Sigmoid colon (tissue), 7 donors: ENCODE measurements around the gene PLVAP. TPM values are rescaled to one million over a fixed set of nuclear protein-coding genes. Genes with fewer than 3 reads are reported as not detected.

Experiments
- DNase-seq: peaks from one replicate; pipeline ENCODE4 v3.0.0-alpha.2; 2019
- H3K27ac ChIP-seq, 4 donors: fragments of 200-600 bp; sonication (generic); one replicate each; pipeline ENCODE4 v1.5.1; 2016 to 2019; ENCODE audit warnings: mild to moderate bottlenecking in 1 of 4
- H3K27me3 ChIP-seq, 3 donors: fragments of 200-600 bp; sonication (generic); one replicate each; pipeline ENCODE4 v1.5.1; 2019; ENCODE audit warnings: mild to moderate bottlenecking in 1 of 3
- H3K36me3 ChIP-seq, 4 donors: fragments of 200-600 bp; sonication (generic); one replicate each; pipeline ENCODE4 v1.5.1; 2016 to 2019
- H3K4me1 ChIP-seq, 4 donors: fragments of 200-600 bp; sonication (generic); one replicate each; pipeline ENCODE4 v1.5.1; 2017 to 2019
- H3K4me3 ChIP-seq, 4 donors: fragments of 200-600 bp; sonication (generic); one replicate each; pipeline ENCODE4 v1.5.1; 2017 to 2019; ENCODE audit warnings: mild to moderate bottlenecking in 2 of 4, moderate library complexity in 1 of 4
- H3K9me3 ChIP-seq, 4 donors: fragments of 200-600 bp in 3 of 4; sonication (generic) in 3 of 4; one replicate each; pipeline versions ENCODE4 v1.5.1 to v1.6.1; 2013 to 2019
- CTCF ChIP-seq, 4 experiments: fragments of 450-650 bp in 3 of 4; fragments of 200-600 bp in 1 of 4; IDR thresholded peaks; one replicate each; pipeline ENCODE4 v1.5.1; 2016 to 2019; ENCODE audit warnings: antibody characterized with exemption in 4 of 4, mild to moderate bottlenecking in 3 of 4, moderate library complexity in 2 of 4
- EP300 ChIP-seq, 4 donors: sonication (generic); formaldehyde crosslinking; IDR thresholded peaks; one replicate each; pipeline ENCODE4 v1.6.1; 2017; ENCODE audit warnings: antibody characterized with exemption in 4 of 4
- POLR2A ChIP-seq, 2 donors: fragments of 450-650 bp; IDR thresholded peaks; one replicate each; pipeline ENCODE4 v1.6.1; 2016; ENCODE audit warnings: antibody characterized with exemption in 2 of 2, mild to moderate bottlenecking in 2 of 2, moderate library complexity in 2 of 2
- POLR2AphosphoS5 ChIP-seq, 4 donors: sonication (generic); formaldehyde crosslinking; IDR thresholded peaks; one replicate each; pipeline ENCODE4 v1.6.1; 2017; ENCODE audit warnings: antibody characterized with exemption in 4 of 4
- WGBS, 2 donors: extraction: QIAGEN DNeasy Blood & Tissue Kit; methylation state at CpG; one replicate each; pipeline ENCODE4 v1.1.7; 2013; 5-methylcytosine and 5-hydroxymethylcytosine counted together
- intact Hi-C: fragments of 100-400 bp; cut with DNase I; formaldehyde crosslinking; loops from one replicate; pipeline ENCODE4 v1.15.1; 2023
- polyA plus RNA-seq, 3 donors: library from polyadenylated mRNA; stranded (reverse); fragments of 200-250 nt; gene quantifications; one replicate each; pipeline ENCODE4 v1.2.3, GENCODE V29; 2013
- total RNA-seq, 4 donors: library from RNA; depleted of rRNA; stranded (reverse); fragments of >200 nt; gene quantifications; one replicate each; pipeline ENCODE4 v1.1.0, GENCODE V29; 2016
- donor health status: healthy with polysubstance abuse.
- donor health status: Bipolar disorder and iron deficiency.
- donor health status: healthy.

Gene PLVAP
- total and polyA plus RNA-seq, 7 donors, result 3.0 to 54.7 (median 19.6) TPM

- Histone ChIP-seq H3K27me3 (no peaks in the 10 kb centered on the region), H3K27ac (peak overlapping the region; percentile 92 to 97 (median 94)), H3K4me3 (peak overlapping the region in 2 of 4 donors; percentile 67 to 74), H3K4me1 (peaks cover 0 to 67% (median 56%) of the 10 kb centered on the region in 4 donors), H3K9me3 (no peaks in the 10 kb centered on the region), H3K36me3 (peaks cover 0 to 10% (median 2%) of the 10 kb centered on the region in 4 donors)
- TF ChIP-seq CTCF (IDR thresholded peaks at IDR 0.05) (no peak), EP300 (IDR thresholded peaks at IDR 0.05) (no peak), POLR2AphosphoS5 (IDR thresholded peaks at IDR 0.05) (no peak), POLR2A (IDR thresholded peaks at IDR 0.05) (no peak)
- WGBS, 2 donors, result 41 to 73% methylated on average over 12 of the region's 12 CpGs
- intact Hi-C loops, result loop anchor here (2.0 to 5.0 kb wide), 2 partner anchors 30 to 57 kb away; partner anchors contain the start of genes ANO8 and NR2F6
- no peak for DNase-seq
Measured at GRCh38 chr19:17304386-17305215, 72.5 kb downstream of the PLVAP start.

GRCh38 chr19:17303940-17304267 lies 73.2 kb downstream of the PLVAP start:
- DNase-seq, result no peak
- Histone ChIP-seq H3K27ac (peak overlapping the region; percentile 92 to 97 (median 94)), H3K9me3 (no peaks in the 10 kb centered on the region), H3K27me3 (no peaks in the 10 kb centered on the region), H3K36me3 (peaks cover 0 to 11% (median 2%) of the 10 kb centered on the region in 4 donors), H3K4me1 (peaks cover 0 to 65% (median 55%) of the 10 kb centered on the region in 4 donors), H3K4me3 (peak overlapping the region in 3 of 4 donors; percentile 60 to 98 (median 73))
- intact Hi-C loops, result loop anchor here (2.0 kb wide), 1 partner anchor 31 kb away; the partner anchor contains the start of gene ANO8
- WGBS, 2 donors, result 63 to 81% methylated on average over 12 of the region's 12 CpGs
- no peak for TF ChIP-seq POLR2AphosphoS5 (IDR thresholded peaks at IDR 0.05)
- no peak for TF ChIP-seq EP300 (IDR thresholded peaks at IDR 0.05)
- no peak for TF ChIP-seq POLR2A (IDR thresholded peaks at IDR 0.05)
- TF ChIP-seq CTCF (IDR thresholded peaks at IDR 0.05), result no peak

- Histone ChIP-seq H3K36me3 (peaks cover 0 to 16% (median 3%) of the 10 kb centered on the region in 4 donors), H3K4me3 (peak within 1 kb of the TSS; percentile 60 to 98 (median 68)), H3K9me3 (peaks cover 0 to under 1% (median 0%) of the 10 kb centered on the region in 4 donors), H3K27ac (peak within 1 kb of the TSS; percentile 92 to 97 (median 94)), H3K4me1 (peaks cover 0 to 61% (median 51%) of the 10 kb centered on the region in 4 donors), H3K27me3 (no peaks in the 10 kb centered on the region)
- peak; percentile 99 for DNase-seq
- TF ChIP-seq EP300 (IDR thresholded peaks at IDR 0.05), result no peak
- TF ChIP-seq POLR2AphosphoS5 (IDR thresholded peaks at IDR 0.05), result peak; percentile 43 to 81 (median 78)
- peak; percentile 75 to 91 (median 86) for TF ChIP-seq CTCF (IDR thresholded peaks at IDR 0.05)
- TF ChIP-seq POLR2A (IDR thresholded peaks at IDR 0.05), result peak; percentile 29 to 47
- WGBS, 2 donors, result 2% methylated on average over 52 of the region's 52 CpGs
- intact Hi-C loops, result no loop called here
Measured at GRCh38 chr19:17303167-17303939, 73.8 kb downstream of the PLVAP start, which contains the start of gene ABHD8. ABHD8 (minus strand) TSS chr19:17303425; CDS start chr19:17301616, 1,809 bp downstream.

GRCh38 chr19:17302391-17303166 lies 74.6 kb downstream of the PLVAP start:
- DNase-seq, result no peak
- no peak for TF ChIP-seq POLR2A (IDR thresholded peaks at IDR 0.05)
- TF ChIP-seq CTCF (IDR thresholded peaks at IDR 0.05), result no peak
- TF ChIP-seq EP300 (IDR thresholded peaks at IDR 0.05), result no peak
- no peak for TF ChIP-seq POLR2AphosphoS5 (IDR thresholded peaks at IDR 0.05)
- intact Hi-C loops, result no loop called here
- Histone ChIP-seq H3K9me3 (peaks cover 0 to 3% (median 0%) of the 10 kb centered on the region in 4 donors), H3K4me1 (peaks cover 0 to 58% (median 51%) of the 10 kb centered on the region in 4 donors), H3K27ac (peak overlapping the region; percentile 92 to 97 (median 94)), H3K4me3 (peak overlapping the region; percentile 60 to 98 (median 68)), H3K27me3 (no peaks in the 10 kb centered on the region), H3K36me3 (peaks cover 0 to 22% (median 5%) of the 10 kb centered on the region in 4 donors)
- 17 to 29% methylated on average over 29 of the region's 29 CpGs for WGBS, 2 donors
